Panc1 (cell line): Measurements from ENCODE around the gene USP40. TPM values are rescaled to one million over a fixed set of nuclear protein-coding genes. Genes with fewer than 3 reads are reported as not detected.

Experiments
- ATAC-seq: fragments of 200-7000 bp; cut with Tn5 transposase; 2 replicates; pipeline ENCODE4 v1.9.1; 2020; ENCODE audit warnings: mild to moderate bottlenecking, moderate library complexity
- BruUV-seq: library from RNA; stranded (reverse); fragments of 400-500 nt; replicated peaks from 2 replicates; lab custom pipeline; 2021; lab: Mats Ljungman, UMichigan
- CTCF ChIA-PET: fragments of 300-600 bp; sonication (Branson Sonifier 250); formaldehyde crosslinking; loops from one replicate; lab custom pipeline; 2022; ENCODE audit warnings: antibody characterized with exemption; lab: Charles Lee
- POLR2A ChIA-PET: fragments of 300-600 bp; sonication (Branson Sonifier 250); formaldehyde crosslinking; loops from one replicate; lab custom pipeline; 2022; ENCODE audit warnings: antibody characterized with exemption; lab: Charles Lee
- DNase-seq: peaks from one replicate; pipeline ENCODE4 v3.0.0-alpha.2; 2010; ENCODE audit warnings: low read depth, low spot score
- H3K27ac ChIP-seq: 2 replicates; pipeline ENCODE4 v1.5.1; 2011; ENCODE audit warnings: mild to moderate bottlenecking, low read length, inconsistent platforms
- H3K27me3 ChIP-seq: fragments of 200-500 bp; sonication (Bioruptor generic); 2 replicates; pipeline ENCODE4 v1.6.0; 2014; ENCODE audit warnings: low read length, inconsistent platforms; ENCODE audit not compliant: control insufficient read depth, insufficient read depth
- H3K36me3 ChIP-seq: fragments of 200-500 bp; sonication (Bioruptor generic); 2 replicates; pipeline ENCODE4 v1.5.1; 2014; ENCODE audit warnings: inconsistent platforms, mild to moderate bottlenecking, low read length, moderate library complexity; ENCODE audit not compliant: control insufficient read depth, insufficient read depth
- H3K4me1 ChIP-seq: 2 replicates; pipeline ENCODE4 v1.5.1; 2011; ENCODE audit warnings: inconsistent platforms, mild to moderate bottlenecking, low read length, moderate library complexity; ENCODE audit not compliant: control insufficient read depth, insufficient read depth
- H3K4me3 ChIP-seq, 2 experiments: 2 replicates each; pipeline ENCODE4 v1.5.1; 2011 to 2012; ENCODE audit warnings: low read depth in 2 of 2, low read length in 2 of 2, mild to moderate bottlenecking in 2 of 2, inconsistent platforms in 1 of 2, moderate library complexity in 1 of 2
- H3K9me3 ChIP-seq: fragments of 200-500 bp; sonication (Bioruptor generic); 2 replicates; pipeline ENCODE4 v1.5.1; 2014; ENCODE audit warnings: low read depth, mild to moderate bottlenecking, inconsistent platforms, low read length, moderate library complexity; ENCODE audit not compliant: control insufficient read depth, insufficient read depth
- CTCF ChIP-seq: fragments of 450-650 bp; IDR thresholded peaks from 2 replicates; pipeline ENCODE4 v1.5.1; 2017; ENCODE audit warnings: mild to moderate bottlenecking
- POLR2AphosphoS5 ChIP-seq: IDR thresholded peaks from 2 replicates; pipeline ENCODE4 v1.6.1; 2012; ENCODE audit warnings: mild to moderate bottlenecking, low read depth, low read length, moderate library complexity
- REST ChIP-seq, 2 experiments: IDR thresholded peaks; 2 replicates each; pipeline ENCODE4 v1.6.1; 2011 to 2012; ENCODE audit warnings: low read depth in 2 of 2, control low read depth in 1 of 2, low read length in 1 of 2, mild to moderate bottlenecking in 1 of 2, moderate library complexity in 1 of 2; ENCODE audit not compliant: insufficient read depth in 1 of 2
- SIN3A ChIP-seq: IDR thresholded peaks from 2 replicates; pipeline ENCODE4 v1.6.1; 2012; ENCODE audit warnings: low read depth, mild to moderate bottlenecking, low read length, moderate library complexity, borderline replicate concordance; ENCODE audit not compliant: insufficient read depth
- TCF7L2 ChIP-seq: IDR thresholded peaks from 2 replicates; pipeline ENCODE4 v1.6.1; 2011; ENCODE audit warnings: mild to moderate bottlenecking, low read depth, low read length, inconsistent platforms
- in situ Hi-C: cut with HindIII; loops from 2 replicates; pipeline ENCODE4 v1.10.0; 2016; ENCODE audit warnings: low sequenced_read_pairs, low pct_unique_long_range_greater_than_20kb
- intact Hi-C: fragments of 100-400 bp; cut with micrococcal nuclease; formaldehyde crosslinking; loops from one replicate; pipeline ENCODE4 v1.10.0; 2022; ENCODE audit not compliant: unreplicated experiment
- total RNA-seq: library from RNA; stranded (reverse); gene quantifications from one replicate; pipeline ENCODE4 v1.2.1, GENCODE V29; 2021; ENCODE audit not compliant: unreplicated experiment

USP40 gene
- total RNA-seq, 1 experiment from 2014 or later: 26.6 TPM

- POLR2A ChIA-PET: no interaction called here
- Histone ChIP-seq H3K9me3 (no peaks in the 10 kb centered on the region), H3K27ac (no peak overlapping the region), H3K27me3 (no peaks in the 10 kb centered on the region), H3K4me3 (no peak overlapping the region), H3K36me3 (peaks cover 9% of the 10 kb centered on the region), H3K4me1 (peaks cover 5% of the 10 kb centered on the region; the same call in 1 of the 2 replicates)
- CTCF ChIA-PET: no interaction called here
- DNase-seq: no peak
- TF ChIP-seq REST (IDR thresholded peaks at IDR 0.05; ENCODE audit: insufficient read depth in 1 of 2, low read depth in 2 of 2, low read length in 1 of 2) (no peak), TCF7L2 (no peak), SIN3A (no peak), CTCF (no peak), POLR2AphosphoS5 (no peak)
- no peak for ATAC-seq
- no TSS peak for BruUV-seq
- intact Hi-C loops: no loop called here
- in situ Hi-C loops: no loop called here
Measured at GRCh38 chr2:233439191-233439590, 127.4 kb downstream of the USP40 start.

GRCh38 chr2:233438573-233439147, 127.9 kb downstream of the USP40 start:
- Histone ChIP-seq H3K36me3 (peaks cover 9% of the 10 kb centered on the region), H3K9me3 (no peaks in the 10 kb centered on the region), H3K4me1 (peaks cover 5% of the 10 kb centered on the region; the same call in 1 of the 2 replicates), H3K27me3 (no peaks in the 10 kb centered on the region), H3K27ac (no peak overlapping the region), H3K4me3 (no peak overlapping the region)
- in situ Hi-C loops (no loop called here), intact Hi-C loops (no loop called here)
- POLR2A ChIA-PET: no interaction called here
- no peak for DNase-seq
- BruUV-seq: no TSS peak
- CTCF ChIA-PET: no interaction called here
- no peak for ATAC-seq
- TF ChIP-seq TCF7L2: no peak
- TF ChIP-seq REST (IDR thresholded peaks at IDR 0.05; ENCODE audit: insufficient read depth in 1 of 2, low read depth in 2 of 2, low read length in 1 of 2): no peak
- TF ChIP-seq POLR2AphosphoS5: no peak
- no peak for TF ChIP-seq CTCF
- no peak for TF ChIP-seq SIN3A
